ENCODE data around the gene S100A5. TPM values are rescaled to one million over a fixed set of nuclear protein-coding genes. Genes with fewer than 3 reads are reported as not detected.

The S100A5 gene
- total RNA-seq, 4 donors from 2014 or later, result not detected

DNA sequence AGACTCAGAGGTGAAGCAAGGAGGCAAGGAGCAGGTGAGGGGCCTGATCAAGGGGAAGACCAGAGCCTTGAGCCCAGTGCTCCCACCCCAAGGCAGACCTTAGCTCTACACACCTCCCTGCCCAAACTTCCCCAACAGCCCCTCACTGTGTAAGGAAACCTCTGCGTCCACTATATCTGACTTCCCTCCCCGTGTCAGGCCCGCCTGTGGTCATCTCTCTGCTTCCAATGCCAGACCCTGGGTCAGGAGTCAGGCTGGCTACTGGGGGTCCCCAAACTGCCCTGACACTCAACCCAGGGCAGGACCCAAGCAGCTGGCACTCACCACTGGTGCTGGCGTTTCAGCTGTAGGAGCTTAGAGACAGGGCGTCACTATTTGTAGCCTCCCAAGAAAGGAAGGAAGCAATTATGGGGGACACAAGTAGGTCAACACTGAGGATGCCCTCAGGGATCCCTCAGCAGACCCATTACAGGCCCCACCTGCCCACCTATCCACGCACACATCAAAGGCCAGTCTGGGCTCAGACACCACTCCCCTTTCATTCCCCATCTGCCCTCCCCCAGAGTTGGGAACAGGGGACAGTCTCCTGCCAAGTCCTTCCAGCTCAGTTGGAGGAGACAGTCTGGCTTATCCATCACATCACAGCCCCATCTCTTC lies 9.1 kb upstream of the S100A5 start:
- 64 to 86% methylated on average over 4 of the region's 6 CpGs for WGBS, 2 donors
- no peak for DNase-seq

DNA sequence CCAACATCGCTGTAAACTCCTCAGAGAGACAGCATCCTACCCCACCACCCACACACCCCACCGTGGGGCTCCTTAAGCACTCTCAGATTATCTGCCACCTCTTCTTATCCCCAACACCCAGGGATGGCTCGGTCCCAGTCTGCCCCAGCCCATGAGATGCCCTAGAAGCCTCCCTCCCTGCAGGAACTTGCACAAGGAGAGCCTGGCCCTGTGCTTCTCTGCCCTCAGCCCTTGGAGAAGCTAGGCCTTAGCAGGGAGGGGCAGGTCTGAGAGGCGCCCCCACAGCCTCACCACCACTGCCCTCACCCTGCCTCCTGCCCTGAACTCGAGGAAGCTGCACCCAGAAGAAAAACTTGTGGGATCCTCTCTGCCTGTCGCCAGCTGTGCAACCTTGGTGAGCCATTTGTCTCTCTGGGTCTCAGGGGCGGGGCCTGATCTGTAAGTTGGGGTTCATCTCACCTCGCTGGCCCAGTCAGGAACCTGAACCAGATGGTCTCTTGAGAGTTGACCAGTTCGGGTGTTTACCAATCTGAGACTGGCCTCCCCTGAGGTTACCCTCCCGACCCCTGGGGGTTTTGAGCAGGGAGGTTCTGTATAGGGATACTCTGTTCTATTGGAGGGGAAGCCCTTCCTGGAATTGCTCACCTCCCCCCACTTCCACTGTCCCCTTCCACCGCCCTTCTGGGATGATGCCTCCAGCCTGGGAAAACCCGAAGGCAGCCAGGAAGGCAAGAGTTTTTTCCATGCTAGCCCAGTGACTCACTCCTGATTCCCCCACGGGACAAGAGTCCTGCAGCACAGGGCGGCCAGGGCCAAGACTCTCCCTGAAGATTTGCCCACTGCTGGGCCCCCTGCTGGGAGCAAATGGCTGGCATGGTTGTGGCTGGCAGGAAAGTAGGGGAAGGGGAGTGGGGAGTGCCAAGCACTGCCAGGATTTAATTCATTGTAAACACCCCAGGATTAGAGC lies 8.3 kb upstream of the S100A5 start, which contains the start of gene S100A3:
Gene S100A3 (minus strand): TSS at position 537 of the 967 bp plus-strand sequence. CDS start 773 bp downstream, outside the sequence.
- intact Hi-C loops (cut with DNase I), result no loop called here
- 48 to 81% methylated on average over 5 to 8 of the region's 14 CpGs for WGBS, 2 donors
- Histone ChIP-seq H3K4me3 (no peak within 1 kb of the TSS), H3K27me3 (no peaks in the 10 kb centered on the region), H3K9me3 (no peaks in the 10 kb centered on the region), H3K27ac (peak within 1 kb of the TSS; percentile 63 to 94 (median 92)), H3K4me1 (peaks cover 74 to 100% (median 84%) of the 10 kb centered on the region in 3 donors), H3K36me3 (peaks cover 0 to 21% (median 0%) of the 10 kb centered on the region in 3 donors)
- no peak for DNase-seq
- TF ChIP-seq, protein P1, sequence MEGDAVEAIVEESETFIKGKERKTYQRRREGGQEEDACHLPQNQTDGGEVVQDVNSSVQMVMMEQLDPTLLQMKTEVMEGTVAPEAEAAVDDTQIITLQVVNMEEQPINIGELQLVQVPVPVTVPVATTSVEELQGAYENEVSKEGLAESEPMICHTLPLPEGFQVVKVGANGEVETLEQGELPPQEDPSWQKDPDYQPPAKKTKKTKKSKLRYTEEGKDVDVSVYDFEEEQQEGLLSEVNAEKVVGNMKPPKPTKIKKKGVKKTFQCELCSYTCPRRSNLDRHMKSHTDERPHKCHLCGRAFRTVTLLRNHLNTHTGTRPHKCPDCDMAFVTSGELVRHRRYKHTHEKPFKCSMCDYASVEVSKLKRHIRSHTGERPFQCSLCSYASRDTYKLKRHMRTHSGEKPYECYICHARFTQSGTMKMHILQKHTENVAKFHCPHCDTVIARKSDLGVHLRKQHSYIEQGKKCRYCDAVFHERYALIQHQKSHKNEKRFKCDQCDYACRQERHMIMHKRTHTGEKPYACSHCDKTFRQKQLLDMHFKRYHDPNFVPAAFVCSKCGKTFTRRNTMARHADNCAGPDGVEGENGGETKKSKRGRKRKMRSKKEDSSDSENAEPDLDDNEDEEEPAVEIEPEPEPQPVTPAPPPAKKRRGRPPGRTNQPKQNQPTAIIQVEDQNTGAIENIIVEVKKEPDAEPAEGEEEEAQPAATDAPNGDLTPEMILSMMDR (IDR thresholded peaks at IDR 0.05), result peak in 1 of 6 experiments; percentile 17
- no peak for TF ChIP-seq POLR2A (IDR thresholded peaks at IDR 0.05)

More for the DNA sequence above, 9.1 kb upstream of the S100A5 start:
- peaks cover 74 to 100% (median 84%) of the 10 kb centered on the region in 3 donors for H3K4me1 ChIP-seq
- no peak for TF ChIP-seq POLR2A (IDR thresholded peaks at IDR 0.05)
- TF ChIP-seq, protein P1 (IDR thresholded peaks at IDR 0.05), result no peak
- intact Hi-C loops (cut with DNase I), result no loop called here
- H3K4me3 ChIP-seq, result no peak overlapping the region
- no peaks in the 10 kb centered on the region for H3K27me3 ChIP-seq
- H3K36me3 ChIP-seq, result peaks cover 0 to 21% (median 0%) of the 10 kb centered on the region in 3 donors
- H3K9me3 ChIP-seq, result no peaks in the 10 kb centered on the region
- peak overlapping the region; percentile 63 to 94 (median 92) for H3K27ac ChIP-seq

DNA sequence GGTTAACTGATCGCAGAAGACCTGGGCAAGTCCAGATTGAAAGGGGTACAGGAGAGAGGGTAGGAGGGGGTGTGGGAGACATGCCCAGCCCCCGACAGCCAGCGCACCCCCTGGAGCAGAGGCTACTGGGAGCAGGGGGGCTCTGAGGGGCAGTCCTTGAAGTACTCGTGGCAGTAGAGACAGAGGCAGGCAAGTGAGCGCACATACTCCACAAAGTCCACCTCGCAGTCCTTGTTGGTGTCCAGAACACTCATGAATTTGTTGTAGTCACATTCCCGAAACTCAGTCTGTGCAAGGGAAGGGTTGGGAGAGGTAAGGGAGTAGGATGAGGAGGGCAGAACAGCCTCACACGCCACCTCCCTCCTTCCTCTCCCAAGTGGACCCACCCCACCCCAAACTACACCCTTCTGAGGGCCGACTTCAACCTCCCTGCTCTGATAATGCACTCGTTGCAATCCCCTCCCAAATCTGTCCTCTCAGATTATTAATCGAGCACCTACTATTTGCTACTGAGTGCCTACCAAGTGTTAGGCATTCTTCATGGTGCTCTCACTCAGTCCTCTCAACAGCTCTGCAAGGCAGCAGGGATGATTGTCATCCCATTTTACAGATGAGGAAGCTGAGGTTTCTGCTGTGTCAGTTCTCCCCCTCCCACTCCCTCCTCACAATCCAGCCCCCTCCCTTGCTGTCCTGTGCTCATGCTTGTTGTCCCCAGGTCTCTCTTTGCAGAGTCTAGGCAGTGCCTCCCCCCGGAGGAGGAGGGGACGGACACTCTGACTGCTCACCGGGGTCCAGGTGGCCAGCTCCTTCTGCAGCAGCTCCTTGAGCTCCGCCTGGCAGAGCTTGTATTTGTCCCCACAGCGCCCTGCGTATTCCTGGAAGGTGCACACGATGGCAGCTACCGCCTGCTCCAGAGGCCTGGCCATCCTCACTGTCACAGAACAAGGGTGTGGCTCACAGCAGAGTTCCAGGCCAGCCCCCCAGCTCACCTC lies 7.1 kb upstream of the S100A5 start:
- no peak for TF ChIP-seq POLR2A (IDR thresholded peaks at IDR 0.05)
- TF ChIP-seq, protein P1 (IDR thresholded peaks at IDR 0.05), result no peak
- Histone ChIP-seq H3K4me1 (peaks cover 79 to 100% (median 86%) of the 10 kb centered on the region in 3 donors), H3K4me3 (no peak overlapping the region), H3K36me3 (peaks cover 0 to 20% (median 0%) of the 10 kb centered on the region in 3 donors), H3K27ac (peak overlapping the region; percentile 88 to 94 (median 92)), H3K9me3 (no peaks in the 10 kb centered on the region), H3K27me3 (no peaks in the 10 kb centered on the region)
- intact Hi-C loops (cut with DNase I), result no loop called here
- WGBS, 2 donors, result 83 to 84% methylated on average over 12 to 18 of the region's 19 CpGs
- no peak for DNase-seq

DNA sequence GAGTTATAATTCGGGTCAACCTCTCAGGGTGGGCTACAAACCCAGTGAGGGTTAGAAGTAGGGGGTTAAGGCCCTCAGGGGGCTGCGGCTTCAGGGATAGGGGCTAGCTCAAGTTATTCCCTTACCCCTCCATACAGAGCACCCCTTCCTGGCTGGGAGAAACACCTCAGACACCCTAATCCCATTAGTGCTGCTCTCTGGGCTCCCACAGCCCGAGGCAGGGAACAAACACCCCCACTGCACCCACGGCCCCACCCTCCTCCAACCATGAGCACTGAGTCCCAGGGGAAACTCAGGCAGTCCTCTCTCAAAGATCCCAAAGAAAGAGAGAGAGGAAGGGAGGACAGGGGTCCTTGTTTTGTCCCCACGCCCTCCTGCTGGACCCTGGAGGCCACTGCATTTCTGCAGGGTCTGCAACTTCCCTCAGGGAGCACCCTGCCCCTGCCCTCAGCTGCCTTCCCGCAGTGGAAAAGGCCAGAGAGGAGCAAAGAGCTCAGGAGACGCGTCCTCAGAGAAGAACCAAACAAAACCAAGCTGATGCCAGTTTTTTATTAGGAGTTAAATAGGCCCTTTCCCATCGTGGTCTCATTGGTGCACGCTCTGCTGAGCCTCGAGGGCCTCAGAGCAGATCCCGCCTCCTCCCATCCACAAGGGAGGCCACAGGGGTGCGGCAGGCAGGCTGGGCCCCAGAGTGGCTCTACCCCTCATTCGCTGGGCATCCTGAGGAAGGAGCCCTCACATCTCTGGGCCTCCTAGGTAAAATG lies 6.2 kb upstream of the S100A5 start:
- 48 to 61% methylated on average over 8 to 10 of the region's 14 CpGs for WGBS, 2 donors

More for the DNA sequence above, 6.2 kb upstream of the S100A5 start:
- Histone ChIP-seq H3K9me3 (no peaks in the 10 kb centered on the region), H3K4me3 (peak overlapping the region in 2 of 4 donors; percentile 49 to 64), H3K36me3 (peaks cover 0 to 13% (median 0%) of the 10 kb centered on the region in 3 donors), H3K4me1 (peaks cover 87 to 100% (median 93%) of the 10 kb centered on the region in 3 donors), H3K27me3 (no peaks in the 10 kb centered on the region), H3K27ac (peak overlapping the region; percentile 88 to 94 (median 92))
- intact Hi-C loops (cut with DNase I), result no loop called here
- TF ChIP-seq, protein P1 (IDR thresholded peaks at IDR 0.05), result no peak
- no peak for TF ChIP-seq POLR2A (IDR thresholded peaks at IDR 0.05)
- DNase-seq, result no peak

All from esophagus squamous epithelium (tissue), 5 donors.